Brain microvascular endothelial cell (primary cell): ENCODE measurements around the gene SCARF1.

Experiments used
- DNase-seq: peaks from one replicate; pipeline ENCODE4 v3.0.0-alpha.2; 2020
- H3K27ac ChIP-seq: fragments of 250-450 bp; sonication (Bioruptor Pico); 2 replicates; pipeline ENCODE4 v1.5.1; 2020; ENCODE audit warnings: mild to moderate bottlenecking, moderate library complexity
- H3K27me3 ChIP-seq: fragments of 250-450 bp; sonication (Bioruptor Pico); replicated peaks from 2 replicates; pipeline ENCODE4 v1.5.1; 2020; ENCODE audit warnings: mild to moderate bottlenecking
- H3K36me3 ChIP-seq: fragments of 250-450 bp; sonication (Bioruptor Pico); replicated peaks from 2 replicates; pipeline ENCODE4 v1.5.1; 2020; ENCODE audit warnings: mild to moderate bottlenecking
- H3K4me3 ChIP-seq: 2 replicates; pipeline ENCODE4 v1.5.1; 2011; ENCODE audit warnings: low read depth, mild to moderate bottlenecking, control low read depth, low read length, moderate library complexity
- in situ Hi-C: cut with HindIII; loops from 2 replicates; pipeline ENCODE4 v1.10.0; 2017; ENCODE audit warnings: low sequenced_read_pairs, low pct_ligation_motif_present
- TF ChIP-seq, protein P1 (sequence below): IDR thresholded peaks from 2 replicates; pipeline ENCODE4 v1.5.1; 2011; ENCODE audit warnings: low read depth, mild to moderate bottlenecking, moderate library complexity, low read length, control low read depth, inconsistent platforms; ENCODE audit errors: missing control alignments

The SCARF1 gene

DNA sequence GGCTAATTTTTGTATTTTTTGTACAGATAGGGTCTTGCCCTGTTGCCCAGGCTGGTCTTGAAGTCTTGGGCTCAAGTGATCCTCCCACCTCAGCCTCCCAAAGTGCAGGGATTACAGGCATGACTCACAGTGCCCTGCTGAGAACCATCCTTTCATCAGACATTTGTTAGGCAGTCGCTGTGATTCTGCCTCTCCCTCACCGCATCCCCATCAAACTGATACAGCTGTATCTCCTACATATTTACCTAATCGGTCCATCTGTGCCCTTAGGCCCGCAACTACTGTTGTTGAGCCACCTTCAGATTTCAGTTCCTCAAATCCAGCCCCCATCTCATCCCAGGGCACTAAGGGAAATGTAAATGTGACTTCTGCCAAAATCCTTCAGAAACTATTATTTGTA, 14.9 kb downstream of the SCARF1 start:
- Histone ChIP-seq H3K27ac (no peak overlapping the region), H3K36me3 (no peaks in the 10 kb centered on the region), H3K27me3 (no peaks in the 10 kb centered on the region), H3K4me3 (no peak overlapping the region)
- DNase-seq: no peak
- in situ Hi-C loops: no loop called here
- TF ChIP-seq, protein P1, sequence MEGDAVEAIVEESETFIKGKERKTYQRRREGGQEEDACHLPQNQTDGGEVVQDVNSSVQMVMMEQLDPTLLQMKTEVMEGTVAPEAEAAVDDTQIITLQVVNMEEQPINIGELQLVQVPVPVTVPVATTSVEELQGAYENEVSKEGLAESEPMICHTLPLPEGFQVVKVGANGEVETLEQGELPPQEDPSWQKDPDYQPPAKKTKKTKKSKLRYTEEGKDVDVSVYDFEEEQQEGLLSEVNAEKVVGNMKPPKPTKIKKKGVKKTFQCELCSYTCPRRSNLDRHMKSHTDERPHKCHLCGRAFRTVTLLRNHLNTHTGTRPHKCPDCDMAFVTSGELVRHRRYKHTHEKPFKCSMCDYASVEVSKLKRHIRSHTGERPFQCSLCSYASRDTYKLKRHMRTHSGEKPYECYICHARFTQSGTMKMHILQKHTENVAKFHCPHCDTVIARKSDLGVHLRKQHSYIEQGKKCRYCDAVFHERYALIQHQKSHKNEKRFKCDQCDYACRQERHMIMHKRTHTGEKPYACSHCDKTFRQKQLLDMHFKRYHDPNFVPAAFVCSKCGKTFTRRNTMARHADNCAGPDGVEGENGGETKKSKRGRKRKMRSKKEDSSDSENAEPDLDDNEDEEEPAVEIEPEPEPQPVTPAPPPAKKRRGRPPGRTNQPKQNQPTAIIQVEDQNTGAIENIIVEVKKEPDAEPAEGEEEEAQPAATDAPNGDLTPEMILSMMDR: no peak

DNA sequence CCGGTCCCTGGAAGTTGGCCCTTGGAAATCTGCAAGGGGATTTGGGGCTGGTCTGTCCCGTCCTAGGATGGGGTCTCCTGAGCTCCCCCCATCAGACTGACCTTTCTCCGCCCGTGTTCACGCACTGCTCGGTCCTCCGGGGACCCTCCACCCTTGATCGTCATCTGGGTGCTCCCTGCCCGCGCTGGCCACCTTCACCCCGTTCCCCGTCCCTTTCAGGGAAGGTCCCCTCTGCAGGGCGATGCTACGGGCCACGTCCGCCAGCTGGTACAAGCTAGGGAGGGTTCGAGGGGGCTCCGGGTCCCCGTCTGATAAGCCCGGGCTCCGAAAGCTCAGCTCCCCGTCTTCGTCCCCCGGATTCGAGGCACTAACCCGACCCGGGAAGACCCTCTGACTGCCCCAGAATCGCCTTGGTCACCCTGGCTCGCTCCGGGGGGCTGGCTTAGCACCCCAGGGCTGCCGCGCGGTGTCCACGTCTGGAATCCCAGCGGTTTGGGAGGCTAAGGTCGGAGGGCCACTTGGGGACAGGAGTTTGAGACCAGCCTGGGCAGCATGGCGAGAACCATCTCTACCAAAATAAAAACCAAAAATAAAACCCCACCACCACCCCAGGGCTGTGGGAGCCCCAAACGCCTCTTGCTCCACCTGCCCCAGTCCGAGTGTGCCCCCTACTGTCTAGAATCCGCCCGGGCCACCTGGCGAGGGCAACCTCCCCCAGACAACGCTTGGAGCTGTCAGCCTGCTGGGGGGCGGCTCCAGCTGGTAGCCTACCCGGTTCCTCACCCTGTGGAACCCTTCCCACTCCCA, 15.8 kb downstream of the SCARF1 start:
- H3K36me3 ChIP-seq: no peaks in the 10 kb centered on the region
- TF ChIP-seq, protein P1: peak; percentile 71
- in situ Hi-C loops: no loop called here
- no peak for DNase-seq
- peak overlapping the region; percentile 73 for H3K4me3 ChIP-seq
- H3K27ac ChIP-seq: no peak overlapping the region
- no peaks in the 10 kb centered on the region for H3K27me3 ChIP-seq

DNA sequence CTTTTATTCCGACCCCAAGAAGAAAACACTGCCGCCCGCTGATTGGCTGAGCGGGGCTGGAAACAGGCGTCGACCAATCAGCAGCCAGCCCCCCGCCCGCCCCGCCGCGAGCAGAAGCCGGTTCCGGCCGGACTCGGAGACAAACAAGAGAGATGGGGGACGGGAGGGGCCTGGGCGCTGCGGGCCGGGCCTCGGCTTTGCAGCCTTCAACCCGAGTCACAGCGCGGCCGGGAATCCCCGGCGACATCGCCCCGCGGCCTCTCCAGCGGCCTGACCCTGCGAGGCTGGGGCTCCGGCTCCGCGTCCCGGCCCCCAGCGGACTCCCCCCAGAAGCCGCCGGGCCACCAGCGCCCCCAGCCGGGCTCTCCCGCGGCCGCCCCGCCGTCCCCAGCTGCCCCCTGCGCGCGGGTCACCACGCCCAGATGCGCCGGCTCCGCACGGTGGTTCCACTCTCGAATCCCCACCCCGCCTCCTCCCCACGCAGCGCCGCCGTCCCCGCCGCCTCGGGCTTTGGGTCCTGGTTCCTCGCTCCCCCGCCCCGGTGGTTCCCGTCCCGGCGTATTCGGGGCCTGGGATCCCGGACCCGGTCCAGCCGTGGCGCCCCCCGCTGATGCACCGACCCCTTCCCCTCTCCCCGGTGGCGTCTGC, 16.6 kb downstream of the SCARF1 start:
- Histone ChIP-seq H3K27me3 (no peaks in the 10 kb centered on the region), H3K4me3 (peak overlapping the region; percentile 73), H3K27ac (peak overlapping the region; percentile 72), H3K36me3 (no peaks in the 10 kb centered on the region)
- TF ChIP-seq, protein P1: no peak
- DNase-seq: peak; percentile 93
- in situ Hi-C loops: no loop called here

DNA sequence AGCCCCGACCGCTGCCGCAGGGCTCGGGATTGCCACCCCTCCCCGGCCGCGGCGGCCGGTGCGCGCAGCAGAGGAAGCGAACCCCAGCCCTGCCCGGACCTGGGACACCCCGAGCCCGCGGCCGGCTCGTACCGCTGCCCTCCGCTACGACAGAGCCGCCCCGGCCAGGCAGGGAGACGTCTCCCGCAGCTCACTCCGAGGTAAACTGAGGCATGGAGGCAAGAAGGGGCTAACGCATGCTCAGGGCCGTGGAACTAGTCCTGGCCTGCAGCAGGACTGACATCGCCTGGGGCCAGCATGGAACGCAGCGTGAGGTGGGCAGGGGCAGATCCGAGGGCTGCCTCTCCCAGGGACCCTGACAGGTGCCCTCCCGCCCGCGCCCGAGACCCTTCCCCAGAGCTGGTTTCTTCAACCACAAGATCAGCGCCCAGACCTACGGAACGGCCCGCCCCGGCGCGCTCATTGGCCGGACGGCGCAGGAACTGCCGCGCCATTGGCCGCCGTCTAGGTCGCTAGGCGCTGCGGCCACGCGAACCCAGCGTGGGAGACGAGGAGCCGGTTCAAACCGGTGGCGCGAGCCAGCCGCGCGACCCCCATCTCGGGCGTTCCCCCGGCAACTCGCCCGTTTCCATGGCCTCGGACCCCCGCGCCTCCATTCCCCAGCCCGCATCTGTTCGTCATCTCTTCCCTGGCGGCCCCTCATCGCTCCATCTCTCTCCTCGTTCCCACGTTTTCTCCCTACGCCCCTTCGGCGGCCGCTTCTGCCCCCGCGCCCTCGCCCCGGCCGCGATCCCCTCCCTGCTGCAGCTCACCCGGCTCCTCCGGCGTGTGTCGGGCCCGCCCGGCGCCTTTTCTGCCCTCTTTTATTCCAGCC, 17.3 kb downstream of the SCARF1 start, which contains the start of gene SLC43A2:
Gene SLC43A2, minus strand, starts transcription at position 853 of the 874 bp plus-strand sequence. CDS start 960 bp downstream, outside the sequence.
- TF ChIP-seq, protein P1: no peak
- in situ Hi-C loops: no loop called here
- DNase-seq: peak; percentile 56

DNA sequence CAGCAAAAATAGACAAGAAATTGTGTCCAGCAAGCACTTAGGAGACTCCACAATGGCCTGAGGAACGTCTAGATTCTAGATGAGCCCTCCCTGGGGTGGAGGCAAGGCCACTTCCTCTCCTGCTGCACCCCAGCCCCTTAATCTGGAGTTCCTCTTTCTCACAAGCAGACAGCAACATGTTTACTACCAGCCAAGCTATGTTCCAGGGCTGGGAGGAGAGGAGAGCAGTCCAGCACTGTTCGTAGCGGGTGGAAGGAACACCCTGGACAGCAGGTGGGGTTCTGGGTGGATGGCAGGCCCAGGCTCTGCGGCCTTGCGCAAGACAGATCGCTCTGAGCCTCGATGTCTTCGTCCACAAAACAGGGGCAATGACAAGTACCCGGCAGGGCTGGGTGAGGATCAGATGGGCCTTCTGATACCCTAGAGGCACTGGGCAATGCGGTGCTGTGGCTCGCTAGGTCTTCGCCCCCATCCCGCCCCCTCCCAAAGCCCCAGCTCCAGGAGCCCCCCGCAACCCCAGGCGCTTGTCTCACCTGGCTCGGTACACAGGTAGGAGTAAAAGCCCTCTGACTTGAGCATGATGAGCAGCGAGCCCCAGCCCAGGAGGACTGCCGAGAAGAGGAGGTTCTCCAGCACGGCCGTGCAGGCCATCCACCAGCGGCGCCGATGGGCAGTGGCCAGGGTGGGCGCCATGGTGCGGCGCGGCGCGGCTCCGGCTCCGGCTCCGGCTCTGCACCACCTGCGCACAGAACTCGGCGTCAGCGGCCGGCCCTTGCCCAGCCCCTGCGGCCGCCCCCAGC, 18.1 kb downstream of the SCARF1 start:
- Histone ChIP-seq H3K27ac (no peak overlapping the region), H3K4me3 (peak overlapping the region; percentile 73), H3K36me3 (no peaks in the 10 kb centered on the region), H3K27me3 (no peaks in the 10 kb centered on the region)
- in situ Hi-C loops: no loop called here
- no peak for DNase-seq
- TF ChIP-seq, protein P1: no peak

More for the DNA sequence above, 17.3 kb downstream of the SCARF1 start, which contains the start of gene SLC43A2:
- Histone ChIP-seq H3K27me3 (no peaks in the 10 kb centered on the region), H3K36me3 (no peaks in the 10 kb centered on the region), H3K27ac (peak within 1 kb of the TSS; percentile 72), H3K4me3 (peak within 1 kb of the TSS; percentile 73)
